ENCODE data around the gene KHSRP.

DNA sequence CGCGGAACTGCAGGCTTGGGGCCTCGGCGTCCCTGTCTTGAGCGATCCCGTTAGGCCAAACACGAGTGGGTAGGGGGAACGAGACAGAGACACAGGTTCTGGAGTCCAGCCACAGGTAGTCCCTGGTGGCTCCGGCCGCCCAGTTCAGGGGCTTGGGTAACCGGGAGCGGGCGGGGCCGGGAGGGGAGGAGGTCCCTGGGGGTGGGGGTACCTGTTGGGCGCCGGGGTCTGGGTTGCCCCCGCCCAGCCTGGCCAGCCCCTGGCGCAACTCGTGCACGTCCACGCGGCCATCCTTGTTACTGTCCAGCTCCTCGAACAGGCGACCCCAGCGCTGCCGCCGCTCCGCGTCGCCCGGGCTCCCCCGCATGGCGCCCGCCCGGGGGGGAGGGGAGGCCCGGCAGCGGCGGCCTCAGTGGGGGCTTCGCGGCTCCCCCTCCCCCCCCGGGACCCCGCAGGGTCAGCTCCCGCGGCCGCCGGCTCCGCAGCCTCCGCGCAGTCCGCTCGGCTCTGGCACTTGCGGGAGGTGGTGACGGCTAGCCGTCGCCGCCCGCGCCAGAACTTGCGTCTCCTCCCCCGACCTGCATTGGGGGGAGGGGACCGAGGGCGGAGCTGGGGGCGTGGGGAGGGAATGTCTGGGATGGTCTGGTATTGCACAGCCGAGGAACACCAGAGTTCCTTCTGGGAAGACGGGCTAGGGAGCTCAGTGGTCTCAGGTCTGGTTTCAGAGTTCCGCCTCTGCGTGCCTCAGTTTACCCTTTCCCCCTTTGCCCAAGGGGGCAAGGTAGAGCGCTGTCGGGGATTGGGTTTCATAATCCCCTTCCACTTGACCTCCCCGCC is 34.9 kb upstream of the KHSRP start, which contains the start of gene SLC25A23:
- TF ChIP-seq, protein P1, sequence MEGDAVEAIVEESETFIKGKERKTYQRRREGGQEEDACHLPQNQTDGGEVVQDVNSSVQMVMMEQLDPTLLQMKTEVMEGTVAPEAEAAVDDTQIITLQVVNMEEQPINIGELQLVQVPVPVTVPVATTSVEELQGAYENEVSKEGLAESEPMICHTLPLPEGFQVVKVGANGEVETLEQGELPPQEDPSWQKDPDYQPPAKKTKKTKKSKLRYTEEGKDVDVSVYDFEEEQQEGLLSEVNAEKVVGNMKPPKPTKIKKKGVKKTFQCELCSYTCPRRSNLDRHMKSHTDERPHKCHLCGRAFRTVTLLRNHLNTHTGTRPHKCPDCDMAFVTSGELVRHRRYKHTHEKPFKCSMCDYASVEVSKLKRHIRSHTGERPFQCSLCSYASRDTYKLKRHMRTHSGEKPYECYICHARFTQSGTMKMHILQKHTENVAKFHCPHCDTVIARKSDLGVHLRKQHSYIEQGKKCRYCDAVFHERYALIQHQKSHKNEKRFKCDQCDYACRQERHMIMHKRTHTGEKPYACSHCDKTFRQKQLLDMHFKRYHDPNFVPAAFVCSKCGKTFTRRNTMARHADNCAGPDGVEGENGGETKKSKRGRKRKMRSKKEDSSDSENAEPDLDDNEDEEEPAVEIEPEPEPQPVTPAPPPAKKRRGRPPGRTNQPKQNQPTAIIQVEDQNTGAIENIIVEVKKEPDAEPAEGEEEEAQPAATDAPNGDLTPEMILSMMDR (IDR thresholded peaks at IDR 0.05): no peak
- no peak for TF ChIP-seq POLR2A (IDR thresholded peaks at IDR 0.05)
- no peak for TF ChIP-seq EP300 (IDR thresholded peaks at IDR 0.05; ENCODE audit: low read depth)
- TF ChIP-seq POLR2AphosphoS5 (IDR thresholded peaks at IDR 0.05): peak in 2 of 3 donors; percentile 71 to 75
